Fibroblast of lung (primary cell): ENCODE measurements around the gene PSMB8. TPM values are rescaled to one million over a fixed set of nuclear protein-coding genes. Genes with fewer than 3 reads are reported as not detected.
A peak's percentile ranks its signal among the peaks of the same experiment; 100 is the strongest.
"Not testable (repeated sequence)": the region's sequence is repeated elsewhere in the genome, so short reads cannot be mapped to it uniquely, and the experiment has no call there.

ENCODE experiments used
- DNase-seq, 2 donors: peaks; one replicate each; pipeline versions ENCODE4 v3.0.0 to v3.0.0-alpha.2; 2010; ENCODE audit warnings: low read depth in 2 of 2
- H2AFZ ChIP-seq: 2 replicates; pipeline ENCODE4 v1.5.1; 2012; ENCODE audit warnings: low read length, control low read depth, inconsistent platforms
- H3K27ac ChIP-seq: 2 replicates; pipeline ENCODE4 v1.5.1; 2011; ENCODE audit warnings: low read length, control low read depth; ENCODE audit not compliant: insufficient read depth
- H3K27me3 ChIP-seq: 2 replicates; pipeline ENCODE4 v1.5.1; 2011; ENCODE audit warnings: mild to moderate bottlenecking, low read length; ENCODE audit not compliant: control insufficient read depth, insufficient read depth
- H3K36me3 ChIP-seq: 2 replicates; pipeline ENCODE4 v1.5.1; 2011; ENCODE audit warnings: low read length; ENCODE audit not compliant: control insufficient read depth, insufficient read depth
- H3K4me1 ChIP-seq: 2 replicates; pipeline ENCODE4 v1.5.1; 2011; ENCODE audit warnings: low read length; ENCODE audit not compliant: control insufficient read depth, insufficient read depth; ENCODE audit errors: extremely low read depth
- H3K4me2 ChIP-seq: 2 replicates; pipeline ENCODE4 v1.5.1; 2011; ENCODE audit warnings: low read length, control low read depth; ENCODE audit not compliant: insufficient read depth; ENCODE audit errors: extremely low read depth
- H3K4me3 ChIP-seq, 4 experiments: fragments of 200-600 bp in 1 of 4; sonication (generic) in 1 of 4; replicated peaks in 1 of 4; 2 replicates each; pipeline ENCODE4 v1.5.1; 2011 to 2016; ENCODE audit warnings: low read length in 4 of 4, low read depth in 3 of 4, mild to moderate bottlenecking in 3 of 4, control low read depth in 2 of 4, inconsistent platforms in 1 of 4, mixed read lengths in 1 of 4; ENCODE audit not compliant: insufficient read depth in 1 of 4; ENCODE audit errors: control extremely low read depth in 1 of 4
- H3K79me2 ChIP-seq: 2 replicates; pipeline ENCODE4 v1.5.1; 2012; ENCODE audit warnings: mild to moderate bottlenecking, low read length, inconsistent platforms; ENCODE audit not compliant: control insufficient read depth, insufficient read depth
- H3K9ac ChIP-seq: 2 replicates; pipeline ENCODE4 v1.5.1; 2011; ENCODE audit warnings: mild to moderate bottlenecking, low read length, control low read depth; ENCODE audit not compliant: insufficient read depth
- H3K9me3 ChIP-seq: 2 replicates; pipeline ENCODE4 v1.5.1; 2012; ENCODE audit warnings: low read depth, low read length; ENCODE audit not compliant: control insufficient read depth, insufficient read depth
- H4K20me1 ChIP-seq: 2 replicates; pipeline ENCODE4 v1.5.1; 2011; ENCODE audit warnings: low read length; ENCODE audit not compliant: control insufficient read depth, insufficient read depth; ENCODE audit errors: extremely low read depth
- EZH2 ChIP-seq: IDR thresholded peaks from 2 replicates; pipeline ENCODE4 v1.5.1; 2012; ENCODE audit warnings: low read length, control low read depth, mild to moderate bottlenecking; ENCODE audit errors: missing control alignments
- polyA plus RNA-seq, 2 donors: library from polyadenylated mRNA; depleted of rRNA in 1 of 2; stranded (reverse) in 1 of 2; unstranded in 1 of 2; fragments of >200 nt; gene quantifications; 2 replicates each; pipeline ENCODE4 v1.2.1, GENCODE V29; 2011 to 2012; ENCODE audit warnings: missing spikeins in 1 of 2
- total RNA-seq: library from RNA; depleted of rRNA; stranded (reverse); fragments of >200 nt; gene quantifications from 2 replicates; pipeline ENCODE4 v1.2.1, GENCODE V29; 2014
- TF ChIP-seq, protein P1 (sequence below), 2 donors: IDR thresholded peaks in 1 of 2; conservative IDR thresholded peaks in 1 of 2; 1 replicate in 1 of 2; 2 replicates in 1 of 2; pipeline ENCODE4 v1.5.1; 2011 to 2012; ENCODE audit warnings: low read length in 2 of 2, control low read depth in 1 of 2, inconsistent platforms in 1 of 2, low read depth in 1 of 2, mild to moderate bottlenecking in 1 of 2

PSMB8 gene
- total and polyA plus RNA-seq, 2 donors (not counting 1 experiment from before 2014, with no cell fraction given) = 77.3 to 80.0 TPM

DNA sequence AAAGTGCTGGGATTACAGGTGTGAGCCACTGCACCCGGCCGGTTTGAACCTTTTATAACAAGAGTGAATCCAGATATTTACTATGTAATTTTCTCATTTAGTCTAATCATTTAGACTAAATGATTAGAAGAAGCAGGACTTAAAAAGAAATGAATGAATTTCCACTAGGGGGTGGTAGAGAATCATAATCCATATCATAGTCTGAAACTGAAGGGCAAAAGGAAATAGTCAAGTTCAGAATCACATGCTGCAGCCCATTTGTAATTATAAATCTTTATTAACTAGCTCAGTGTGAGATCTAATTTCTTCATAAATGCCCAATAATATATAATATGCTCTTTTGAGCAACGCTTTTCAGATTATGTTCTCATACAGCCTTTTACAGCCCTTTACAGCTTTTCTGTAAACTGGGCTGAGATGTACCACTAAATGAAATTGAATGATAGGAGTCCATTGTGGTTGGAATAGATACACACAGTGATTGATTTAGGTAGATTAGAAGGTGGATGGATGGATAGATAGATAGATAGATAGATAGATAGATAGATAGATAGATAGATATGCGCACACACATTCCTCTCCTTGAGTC is 41.9 kb upstream of the PSMB8 start:
- no peak overlapping the region for H3K4me2 ChIP-seq
- no peaks in the 10 kb centered on the region for H3K79me2 ChIP-seq
- H3K4me1 ChIP-seq = peaks cover 15% of the 10 kb centered on the region
- no peak overlapping the region for H3K4me3 ChIP-seq
- DNase-seq = peak; percentile 52 to 88
- H3K9ac ChIP-seq = no peak overlapping the region
- no peak overlapping the region for H2AFZ ChIP-seq
- H3K27ac ChIP-seq = no peak overlapping the region
- H3K36me3 ChIP-seq = no peaks in the 10 kb centered on the region
- no peaks in the 10 kb centered on the region for H3K27me3 ChIP-seq
- no peaks in the 10 kb centered on the region for H3K9me3 ChIP-seq
- TF ChIP-seq EZH2 = no peak
- TF ChIP-seq, protein P1, sequence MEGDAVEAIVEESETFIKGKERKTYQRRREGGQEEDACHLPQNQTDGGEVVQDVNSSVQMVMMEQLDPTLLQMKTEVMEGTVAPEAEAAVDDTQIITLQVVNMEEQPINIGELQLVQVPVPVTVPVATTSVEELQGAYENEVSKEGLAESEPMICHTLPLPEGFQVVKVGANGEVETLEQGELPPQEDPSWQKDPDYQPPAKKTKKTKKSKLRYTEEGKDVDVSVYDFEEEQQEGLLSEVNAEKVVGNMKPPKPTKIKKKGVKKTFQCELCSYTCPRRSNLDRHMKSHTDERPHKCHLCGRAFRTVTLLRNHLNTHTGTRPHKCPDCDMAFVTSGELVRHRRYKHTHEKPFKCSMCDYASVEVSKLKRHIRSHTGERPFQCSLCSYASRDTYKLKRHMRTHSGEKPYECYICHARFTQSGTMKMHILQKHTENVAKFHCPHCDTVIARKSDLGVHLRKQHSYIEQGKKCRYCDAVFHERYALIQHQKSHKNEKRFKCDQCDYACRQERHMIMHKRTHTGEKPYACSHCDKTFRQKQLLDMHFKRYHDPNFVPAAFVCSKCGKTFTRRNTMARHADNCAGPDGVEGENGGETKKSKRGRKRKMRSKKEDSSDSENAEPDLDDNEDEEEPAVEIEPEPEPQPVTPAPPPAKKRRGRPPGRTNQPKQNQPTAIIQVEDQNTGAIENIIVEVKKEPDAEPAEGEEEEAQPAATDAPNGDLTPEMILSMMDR (conservative IDR thresholded peaks at IDR 0.05 in 1 of 2, IDR thresholded peaks at IDR 0.05 in 1 of 2; ENCODE audit: low read depth in 1 of 2, low read length in 2 of 2) = peak; percentile 13 to 50
- no peaks in the 10 kb centered on the region for H4K20me1 ChIP-seq

DNA sequence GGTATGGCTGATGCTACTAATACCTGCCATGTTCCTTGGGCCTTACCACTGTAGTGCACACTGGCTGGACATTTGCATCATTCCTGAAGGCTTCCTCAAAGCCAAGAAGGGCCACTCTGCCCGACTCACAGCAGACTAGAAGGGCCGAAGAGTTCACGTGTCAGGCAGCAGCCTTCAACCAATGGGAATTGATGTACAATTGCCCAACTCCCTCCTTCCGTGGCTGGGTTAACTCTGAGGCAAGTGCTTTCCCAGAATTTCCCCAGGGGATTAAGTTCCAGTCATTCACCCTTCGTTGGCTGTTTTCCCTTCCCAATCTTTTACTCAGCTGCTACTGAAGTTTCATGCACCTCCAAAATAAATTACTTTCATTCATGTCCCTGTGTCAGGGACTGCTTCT is 39.9 kb upstream of the PSMB8 start:
- H2AFZ ChIP-seq = no peak overlapping the region
- H3K4me2 ChIP-seq = no peak overlapping the region

DNA sequence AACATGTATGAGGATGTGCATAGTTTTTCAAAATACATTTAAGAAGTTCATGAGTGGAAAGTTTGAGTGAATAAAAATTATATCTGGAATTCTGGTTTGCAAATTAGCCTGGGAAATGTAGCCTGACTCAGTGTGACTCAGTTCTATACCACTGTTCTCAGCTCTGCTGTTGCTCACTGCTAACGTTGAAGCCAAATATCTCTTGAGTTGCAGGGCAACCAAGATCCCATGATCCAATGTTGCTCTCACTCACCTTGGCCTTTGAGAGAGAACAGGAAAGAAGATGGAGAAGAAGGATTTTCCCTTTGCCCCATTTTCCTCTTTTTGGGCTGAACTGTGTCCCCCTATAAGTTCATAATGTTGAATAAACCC is 39.0 kb upstream of the PSMB8 start:
- Histone ChIP-seq H2AFZ (no peak overlapping the region), H3K79me2 (no peaks in the 10 kb centered on the region), H4K20me1 (no peaks in the 10 kb centered on the region), H3K27ac (no peak overlapping the region), H3K4me2 (no peak overlapping the region), H3K9me3 (no peaks in the 10 kb centered on the region), H3K36me3 (no peaks in the 10 kb centered on the region), H3K27me3 (no peaks in the 10 kb centered on the region), H3K4me1 (peaks cover 15% of the 10 kb centered on the region), H3K4me3 (no peak overlapping the region), H3K9ac (no peak overlapping the region)
- DNase-seq = peak; percentile 14 to 59
- no peak for TF ChIP-seq EZH2
- TF ChIP-seq, protein P1 (conservative IDR thresholded peaks at IDR 0.05 in 1 of 2, IDR thresholded peaks at IDR 0.05 in 1 of 2; ENCODE audit: low read depth in 1 of 2, low read length in 2 of 2) = no peak

More for the DNA sequence above, 39.9 kb upstream of the PSMB8 start:
- no peaks in the 10 kb centered on the region for H3K79me2 ChIP-seq
- peaks cover 15% of the 10 kb centered on the region for H3K4me1 ChIP-seq
- H3K27ac ChIP-seq = no peak overlapping the region
- no peak overlapping the region for H3K9ac ChIP-seq
- no peaks in the 10 kb centered on the region for H4K20me1 ChIP-seq
- peak; percentile 16 to 64 for DNase-seq
- no peaks in the 10 kb centered on the region for H3K9me3 ChIP-seq
- no peaks in the 10 kb centered on the region for H3K36me3 ChIP-seq
- TF ChIP-seq, protein P1 (conservative IDR thresholded peaks at IDR 0.05 in 1 of 2, IDR thresholded peaks at IDR 0.05 in 1 of 2; ENCODE audit: low read depth in 1 of 2, low read length in 2 of 2) = no peak
- no peak for TF ChIP-seq EZH2
- no peak overlapping the region for H3K4me3 ChIP-seq
- no peaks in the 10 kb centered on the region for H3K27me3 ChIP-seq

DNA sequence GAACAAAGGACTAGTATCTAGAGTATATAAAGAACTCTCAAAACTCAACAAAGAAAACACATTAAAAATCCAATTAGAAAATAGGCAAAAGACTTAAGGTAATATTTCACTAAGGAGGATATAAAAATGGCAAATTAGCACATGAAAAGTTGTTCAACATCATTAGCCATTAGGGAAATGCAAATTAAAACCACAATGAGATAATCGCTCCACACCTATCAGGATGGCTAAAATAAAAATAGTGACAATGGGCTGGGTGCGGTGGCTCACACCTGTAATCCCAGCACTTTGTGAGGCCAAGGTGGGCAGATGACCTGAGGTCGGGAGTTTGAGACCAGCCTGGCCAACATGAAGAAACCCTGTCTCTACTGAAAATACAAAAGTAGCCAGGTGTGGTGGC is 37.1 kb upstream of the PSMB8 start:
- not testable (repeated sequence) for H3K36me3 ChIP-seq, H4K20me1 ChIP-seq, H3K27me3 ChIP-seq, H3K4me2 ChIP-seq, H3K79me2 ChIP-seq, H3K27ac ChIP-seq, DNase-seq, H3K9ac ChIP-seq, H3K4me3 ChIP-seq, H3K4me1 ChIP-seq, H3K9me3 ChIP-seq, H2AFZ ChIP-seq
